ENCODE results near the gene PTPRA.
"Not testable (repeated sequence)": the region's sequence is repeated elsewhere in the genome, so short reads cannot be mapped to it uniquely, and the experiment has no call there.

Gene PTPRA, protein sequence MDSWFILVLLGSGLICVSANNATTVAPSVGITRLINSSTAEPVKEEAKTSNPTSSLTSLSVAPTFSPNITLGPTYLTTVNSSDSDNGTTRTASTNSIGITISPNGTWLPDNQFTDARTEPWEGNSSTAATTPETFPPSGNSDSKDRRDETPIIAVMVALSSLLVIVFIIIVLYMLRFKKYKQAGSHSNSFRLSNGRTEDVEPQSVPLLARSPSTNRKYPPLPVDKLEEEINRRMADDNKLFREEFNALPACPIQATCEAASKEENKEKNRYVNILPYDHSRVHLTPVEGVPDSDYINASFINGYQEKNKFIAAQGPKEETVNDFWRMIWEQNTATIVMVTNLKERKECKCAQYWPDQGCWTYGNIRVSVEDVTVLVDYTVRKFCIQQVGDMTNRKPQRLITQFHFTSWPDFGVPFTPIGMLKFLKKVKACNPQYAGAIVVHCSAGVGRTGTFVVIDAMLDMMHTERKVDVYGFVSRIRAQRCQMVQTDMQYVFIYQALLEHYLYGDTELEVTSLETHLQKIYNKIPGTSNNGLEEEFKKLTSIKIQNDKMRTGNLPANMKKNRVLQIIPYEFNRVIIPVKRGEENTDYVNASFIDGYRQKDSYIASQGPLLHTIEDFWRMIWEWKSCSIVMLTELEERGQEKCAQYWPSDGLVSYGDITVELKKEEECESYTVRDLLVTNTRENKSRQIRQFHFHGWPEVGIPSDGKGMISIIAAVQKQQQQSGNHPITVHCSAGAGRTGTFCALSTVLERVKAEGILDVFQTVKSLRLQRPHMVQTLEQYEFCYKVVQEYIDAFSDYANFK

DNA sequence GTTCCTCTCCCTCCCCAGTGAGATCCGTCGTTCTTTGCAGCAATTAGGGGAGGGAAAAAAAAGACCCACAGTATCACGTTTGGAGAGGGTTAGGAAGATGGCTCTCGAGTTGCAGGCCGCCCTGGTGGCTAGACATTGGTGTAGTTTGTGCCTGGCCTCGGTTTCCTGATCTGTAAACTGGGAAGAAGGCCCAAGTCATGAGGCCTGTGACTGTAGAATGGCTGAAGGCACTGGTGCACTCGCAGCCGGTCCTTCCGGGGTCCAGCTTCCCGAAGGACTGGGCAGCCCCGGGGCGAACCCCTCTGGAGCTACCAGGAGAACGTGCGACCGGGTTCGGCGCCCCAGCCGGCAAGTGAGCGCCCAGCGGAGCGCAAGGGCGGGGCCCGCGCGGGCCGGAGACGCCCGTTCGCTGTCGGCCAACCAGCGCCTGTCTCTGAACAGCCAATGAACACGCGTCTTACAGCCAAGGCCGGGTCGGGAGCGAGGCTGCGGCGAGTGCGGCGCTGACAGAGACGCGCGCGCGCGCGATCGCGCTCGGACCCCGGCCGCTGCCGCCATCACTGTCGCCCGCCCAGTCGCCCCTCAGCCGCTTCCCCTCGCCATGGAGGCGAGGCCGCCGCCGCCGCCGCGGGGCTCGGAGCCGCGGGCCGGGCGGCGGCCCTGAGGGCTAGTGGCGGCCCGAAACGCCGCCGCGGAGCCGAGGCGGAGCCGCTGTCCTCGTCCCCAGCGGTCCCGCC, at the start of gene PTPRA:
PTPRA (plus strand) TSS at position 472 of the 737 bp plus-strand sequence. CDS start 90,797 bp downstream, outside the sequence.
- DNase-seq: peak; percentile 96

DNA sequence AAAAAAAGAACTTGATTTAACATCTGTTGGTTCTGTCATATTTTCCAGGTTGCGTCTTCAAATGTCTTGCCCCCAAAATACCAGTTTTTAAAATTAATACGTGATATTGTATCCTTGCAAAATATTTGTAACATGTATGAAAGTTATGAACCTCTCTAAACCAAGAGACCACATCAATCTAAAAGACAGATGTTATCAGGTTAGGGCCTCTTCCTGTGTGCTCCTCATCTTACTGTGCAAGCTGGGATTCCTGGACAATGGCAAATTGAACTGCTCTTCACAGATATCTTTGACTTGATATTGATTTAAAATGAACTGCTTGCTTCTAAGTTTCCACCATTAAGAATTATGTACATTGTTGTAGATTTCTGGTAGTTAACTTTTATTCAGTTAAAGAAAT, 47.5 kb upstream of the PTPRA start:
- no peak for DNase-seq

DNA sequence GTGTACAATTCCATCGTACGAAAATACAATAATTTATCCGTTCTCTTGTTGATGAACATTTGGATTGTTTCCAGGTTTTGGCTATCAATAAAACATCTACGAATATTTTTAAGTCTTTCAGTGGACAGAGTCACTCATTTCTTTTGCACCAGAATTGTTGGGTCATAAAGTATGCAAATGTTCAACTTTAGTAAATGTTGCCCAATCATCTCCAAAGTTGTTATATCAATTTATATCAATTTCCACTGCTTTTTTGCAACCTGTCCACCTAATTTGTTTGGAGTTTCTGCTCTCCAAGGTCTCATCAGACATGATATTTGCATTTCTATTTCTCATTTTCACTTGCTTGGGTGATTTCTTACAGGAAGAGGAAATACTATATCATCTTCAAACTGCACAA, 46.6 kb upstream of the PTPRA start:
- DNase-seq: no peak

DNA sequence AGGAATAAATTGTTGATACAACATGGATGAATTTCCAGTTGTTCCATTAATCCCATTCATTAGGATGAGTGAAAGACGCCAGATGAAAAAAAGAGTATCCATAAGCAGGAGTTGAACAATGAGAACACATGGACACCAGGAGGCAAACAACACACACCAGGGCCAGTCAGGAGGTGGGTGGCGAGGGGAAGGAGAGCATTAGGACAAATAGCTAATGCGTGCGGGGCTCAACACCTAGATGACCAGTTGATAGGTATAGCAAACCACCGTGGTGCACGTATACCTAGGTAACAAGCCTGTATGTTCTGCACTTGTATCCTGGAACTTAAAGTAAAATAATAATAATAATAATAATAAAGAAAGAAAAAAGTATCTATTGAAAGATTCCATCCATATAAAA, 43.9 kb upstream of the PTPRA start:
- no peak for DNase-seq

DNA sequence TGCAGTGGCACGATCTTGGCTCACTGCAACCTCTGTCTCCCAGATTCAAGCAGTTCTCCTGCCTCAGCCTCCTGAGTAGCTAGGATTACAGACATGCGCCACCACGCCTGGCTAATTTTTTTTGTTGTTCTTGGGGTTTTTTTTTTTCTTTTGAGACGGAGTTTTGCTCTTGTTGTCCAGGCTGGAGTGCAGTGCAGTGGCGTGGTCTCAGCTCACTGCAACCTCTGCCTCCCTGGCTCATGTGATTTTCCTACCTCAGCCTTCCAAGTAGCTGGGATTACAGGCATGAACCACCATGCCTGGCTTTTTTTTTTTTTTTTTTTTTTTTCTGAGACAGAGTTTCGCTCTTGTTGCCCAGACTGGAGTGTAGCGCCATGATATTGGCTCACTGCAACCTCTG, 42.1 kb upstream of the PTPRA start:
- DNase-seq: not testable (repeated sequence)

DNA sequence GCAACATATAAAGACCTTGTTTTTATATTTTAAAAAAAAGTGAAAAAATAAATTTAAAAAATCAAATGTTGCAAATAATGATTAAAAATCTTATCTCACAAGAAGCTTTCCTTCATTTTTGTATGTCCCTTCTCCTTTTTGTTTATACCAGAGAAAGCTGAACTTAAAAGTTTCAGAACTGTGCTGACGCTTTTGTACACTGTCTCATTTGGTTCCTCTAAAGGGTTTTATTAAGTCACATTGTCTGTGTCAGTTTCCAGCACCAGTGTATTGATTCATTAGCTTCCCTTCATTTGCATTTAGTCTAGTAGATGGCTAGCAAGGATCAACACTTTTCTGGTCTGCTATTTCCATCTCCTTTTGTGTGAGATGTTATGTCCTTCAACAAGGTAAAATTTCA, 39.5 kb upstream of the PTPRA start:
- no peak for DNase-seq

DNA sequence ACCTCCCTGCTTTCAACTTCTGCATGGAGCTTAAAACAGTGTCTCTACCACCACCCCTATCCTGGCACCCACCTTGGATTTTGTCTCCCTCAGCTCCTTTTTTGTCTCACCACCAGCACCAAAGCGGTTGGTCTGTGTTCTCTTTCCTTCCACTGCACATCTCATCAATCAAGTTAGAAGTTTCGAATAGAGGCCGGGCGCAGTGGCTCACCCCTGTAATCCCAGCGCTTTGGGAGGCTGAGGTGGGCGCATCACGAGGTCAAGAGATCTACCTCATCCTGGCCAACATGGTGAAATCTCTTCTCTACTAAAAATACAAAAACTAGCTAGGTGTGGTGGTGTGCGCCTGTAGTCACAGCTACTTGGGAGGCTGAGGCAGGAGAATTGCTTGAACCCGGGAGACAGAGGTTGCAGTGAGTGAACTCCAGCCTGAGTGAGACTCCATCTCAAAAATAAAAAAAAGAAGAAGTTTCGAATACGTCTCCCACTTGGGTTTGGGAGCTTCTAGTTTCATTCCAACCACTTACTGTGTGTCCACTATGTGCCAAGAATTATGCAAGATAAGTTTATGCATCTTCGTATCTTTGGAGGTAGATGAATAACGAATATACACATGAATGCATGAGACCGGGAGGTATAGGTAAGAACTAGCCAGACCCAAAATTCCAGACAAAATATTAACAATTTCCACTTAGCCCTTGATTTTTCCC, 38.7 kb upstream of the PTPRA start:
- no peak for DNase-seq

DNA sequence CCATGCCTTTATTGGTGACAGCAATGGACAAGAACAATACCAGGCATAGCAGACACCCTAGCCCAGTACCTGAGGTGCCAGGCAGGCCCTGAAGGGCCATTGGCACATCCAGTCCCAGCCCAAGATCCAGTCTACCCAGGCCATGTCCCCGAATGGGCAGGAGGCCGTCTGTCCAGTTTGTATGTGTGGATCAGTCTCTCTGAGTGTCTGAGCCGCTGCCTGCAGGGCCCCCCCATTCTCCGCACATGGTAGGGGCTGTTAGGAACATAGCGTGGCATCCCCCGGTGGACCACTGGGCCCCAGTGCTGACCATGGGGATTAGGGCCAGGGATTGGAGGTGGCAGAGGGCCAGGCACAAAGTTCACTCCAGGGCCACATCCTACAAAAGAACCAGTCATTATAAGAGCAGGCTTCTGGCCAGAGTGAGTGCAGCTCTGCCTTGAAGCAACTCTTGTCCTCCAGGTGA, 37.9 kb upstream of the PTPRA start:
- DNase-seq: no peak

DNA sequence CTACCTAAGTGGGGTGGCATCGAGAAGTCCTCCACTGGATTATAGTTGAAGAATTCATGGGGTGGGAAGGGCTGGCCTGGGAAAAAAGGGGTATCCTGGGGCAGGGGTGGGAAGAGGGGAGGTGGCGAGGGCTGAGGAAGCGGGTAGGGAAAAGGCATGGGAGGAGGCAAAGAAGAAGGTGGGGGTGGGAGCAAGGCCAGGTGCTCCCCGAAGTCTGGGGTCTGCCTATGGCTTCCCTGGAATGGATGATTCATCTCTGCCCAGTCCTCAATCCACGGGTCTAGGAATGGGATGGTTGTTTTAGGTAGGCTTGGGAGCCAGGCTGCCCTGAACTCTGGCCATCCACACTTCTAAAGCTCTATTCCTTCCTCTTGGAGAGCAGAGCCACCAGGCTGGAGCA, 37.2 kb upstream of the PTPRA start:
- no peak for DNase-seq

DNA sequence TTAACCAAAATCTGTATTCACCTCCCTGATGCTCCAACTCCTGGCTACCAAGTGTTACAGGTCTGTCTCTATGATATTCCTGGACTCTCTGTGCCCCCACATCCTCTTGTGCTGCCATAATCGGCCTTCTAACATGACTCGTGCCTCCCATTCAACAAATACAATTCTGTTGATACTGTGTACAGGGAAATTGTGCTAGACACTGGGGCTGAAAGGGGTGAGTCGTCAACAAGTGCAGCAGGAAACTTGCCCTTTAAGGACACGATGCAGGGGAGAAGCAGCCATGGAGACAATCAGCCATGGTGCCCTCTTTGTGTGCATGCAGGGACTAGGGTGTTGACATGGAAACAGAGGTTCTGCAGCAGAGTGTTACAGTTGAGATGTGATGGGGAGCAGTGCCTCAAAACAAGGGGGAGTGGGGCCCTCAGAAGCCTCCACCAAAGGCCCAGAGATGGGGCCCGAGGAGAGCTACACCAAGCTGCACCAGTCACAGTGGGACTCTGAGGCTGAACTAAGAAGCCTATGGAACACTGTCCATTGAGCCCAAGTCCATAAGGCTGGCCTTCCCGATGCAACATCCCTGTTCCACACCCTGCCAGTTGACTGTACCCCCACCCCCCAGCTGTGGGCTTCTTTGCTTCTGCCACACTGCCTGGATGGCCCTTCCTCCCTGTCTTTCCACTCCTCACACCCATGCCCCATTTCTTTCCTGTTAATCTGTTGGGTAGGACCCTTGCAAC, 35.9 kb upstream of the PTPRA start:
- DNase-seq: no peak

DNA sequence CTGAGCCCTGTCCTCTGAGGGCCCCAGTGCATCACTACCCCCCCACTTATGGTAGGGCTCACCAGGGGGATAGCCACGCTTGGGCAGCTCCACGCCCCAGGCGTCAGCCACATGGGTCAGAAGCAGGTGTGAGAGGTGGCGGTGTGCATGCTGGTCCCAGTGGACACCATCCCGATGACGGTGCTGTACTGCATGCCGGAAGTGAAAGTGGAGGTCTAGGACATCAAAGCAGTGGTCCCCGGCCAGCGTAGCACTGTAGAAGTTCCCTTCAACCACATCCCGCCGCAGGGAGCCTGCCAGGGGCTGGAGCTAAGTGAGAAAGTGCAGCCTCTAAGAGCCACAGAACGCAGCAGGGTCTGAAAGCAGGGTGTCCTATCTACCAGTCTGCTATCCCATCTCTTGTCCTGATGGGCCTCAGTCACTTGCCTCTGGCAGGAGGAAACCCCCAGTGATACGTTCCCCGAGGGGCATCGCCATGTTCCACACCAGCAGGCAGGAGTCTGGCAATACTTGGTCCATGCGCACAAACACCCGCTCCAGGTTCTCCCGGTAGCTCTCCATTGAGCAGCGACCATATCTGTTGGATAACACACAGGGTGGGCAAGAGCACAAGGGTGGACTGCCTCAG, 35.0 kb upstream of the PTPRA start:
- DNase-seq: no peak

DNA sequence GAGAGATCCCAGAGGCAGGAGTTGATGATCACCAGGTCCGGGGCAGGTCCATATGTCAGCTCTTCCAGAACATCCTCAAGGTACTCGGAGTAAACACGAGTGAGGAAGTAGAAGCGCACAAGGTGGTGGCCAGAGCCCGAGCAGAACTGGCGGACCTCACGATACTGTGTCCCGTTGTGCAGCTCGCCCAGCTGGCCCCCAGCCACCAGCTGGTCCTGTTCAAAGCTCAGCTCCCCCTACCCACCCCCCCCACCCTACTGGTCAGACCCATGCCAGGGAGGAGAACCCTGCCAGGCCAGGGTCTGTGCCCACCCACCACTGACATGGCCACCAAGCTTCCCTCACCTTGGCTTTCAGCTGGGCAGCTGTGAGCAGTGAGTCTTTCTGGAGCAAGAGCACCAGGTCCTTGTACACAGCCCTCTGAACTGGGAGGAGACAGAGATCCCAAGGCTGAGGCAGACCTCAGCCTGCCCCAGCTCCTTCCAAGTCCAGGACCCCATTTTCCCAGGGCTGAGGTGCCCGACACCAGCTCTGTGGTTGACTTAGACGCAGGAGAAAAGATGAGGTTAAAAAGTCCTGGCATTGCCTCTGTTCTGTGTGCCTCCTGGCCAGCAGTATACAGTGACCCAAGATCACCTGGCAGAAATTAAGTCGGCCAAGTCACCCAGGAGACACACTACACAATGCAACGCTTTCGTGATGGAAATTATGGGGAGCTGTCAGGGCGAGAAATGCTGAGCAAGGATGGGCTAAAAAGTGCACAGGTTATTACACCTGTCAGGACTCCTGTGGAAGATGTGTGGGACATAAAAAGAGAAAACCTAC, 34.2 kb upstream of the PTPRA start:
- DNase-seq: no peak

DNA sequence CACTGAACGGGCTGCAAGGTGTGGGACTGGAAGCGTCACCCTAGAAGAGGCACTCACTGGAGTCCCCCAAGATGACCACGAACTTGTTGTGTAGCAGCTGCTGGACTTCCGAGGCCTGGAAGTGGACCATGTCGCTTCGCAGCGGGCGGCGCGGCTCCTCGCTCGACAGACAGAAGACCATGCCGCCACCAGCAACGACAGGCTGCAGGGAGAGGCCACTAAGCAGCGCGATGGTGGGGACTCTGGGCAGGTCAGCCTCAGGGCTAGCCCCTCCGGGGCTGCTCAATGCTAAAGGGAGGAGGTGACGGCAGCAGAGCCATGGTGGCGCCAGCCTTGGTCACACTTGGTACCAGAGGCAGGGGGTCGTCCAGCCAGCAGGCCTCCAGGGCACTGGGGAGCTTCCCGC, 33.5 kb upstream of the PTPRA start:
- DNase-seq: no peak

DNA sequence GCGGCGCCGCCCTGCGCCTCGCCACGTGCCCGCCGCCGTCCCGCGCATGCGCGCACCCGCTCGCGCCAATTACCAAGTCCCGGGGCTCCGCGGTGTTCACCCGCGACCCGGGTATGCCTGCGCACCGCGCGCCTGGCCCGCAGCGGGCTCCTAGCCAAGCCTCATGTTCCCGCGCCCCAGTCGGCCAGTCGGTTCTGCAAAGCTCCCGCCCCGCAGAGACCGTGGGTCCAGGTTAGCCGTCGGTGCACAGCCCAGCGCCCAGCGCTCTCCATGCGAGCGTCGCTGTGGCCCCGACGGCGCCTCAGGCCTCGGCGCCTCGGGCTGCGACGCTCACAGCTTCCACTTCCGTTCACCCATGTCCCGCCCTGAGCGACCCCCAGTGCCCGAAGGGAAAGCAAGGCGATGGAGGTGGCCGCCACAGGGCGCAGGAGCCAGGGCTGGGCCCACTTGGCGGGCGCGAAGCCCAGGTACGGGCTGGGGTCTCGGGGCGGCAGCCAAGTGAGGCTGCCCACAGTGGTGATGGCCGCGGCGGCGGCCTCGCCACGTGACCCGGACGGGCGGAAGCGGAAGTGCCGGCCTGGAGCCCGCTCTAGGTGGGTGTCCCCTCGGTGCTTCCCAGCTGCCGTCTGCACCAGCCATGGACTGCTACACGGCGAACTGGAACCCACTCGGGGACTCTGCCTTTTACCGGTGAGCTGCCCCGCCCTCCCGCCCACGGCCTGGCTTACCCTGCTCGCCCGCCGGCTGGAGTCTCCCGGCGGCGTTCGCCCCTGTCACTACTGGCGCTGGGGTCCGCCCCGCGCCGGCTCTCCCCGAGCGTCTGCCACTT, 32.9 kb upstream of the PTPRA start, which contains the start of the genes PCED1A and VPS16:
PCED1A (minus strand) TSS at position 518 of the 829 bp plus-strand sequence. CDS start 743 bp downstream, outside the sequence.
VPS16 (plus strand) TSS at position 608 of the 829 bp plus-strand sequence; CDS start at position 638, 30 bp downstream.
- DNase-seq: peak; percentile 93

DNA sequence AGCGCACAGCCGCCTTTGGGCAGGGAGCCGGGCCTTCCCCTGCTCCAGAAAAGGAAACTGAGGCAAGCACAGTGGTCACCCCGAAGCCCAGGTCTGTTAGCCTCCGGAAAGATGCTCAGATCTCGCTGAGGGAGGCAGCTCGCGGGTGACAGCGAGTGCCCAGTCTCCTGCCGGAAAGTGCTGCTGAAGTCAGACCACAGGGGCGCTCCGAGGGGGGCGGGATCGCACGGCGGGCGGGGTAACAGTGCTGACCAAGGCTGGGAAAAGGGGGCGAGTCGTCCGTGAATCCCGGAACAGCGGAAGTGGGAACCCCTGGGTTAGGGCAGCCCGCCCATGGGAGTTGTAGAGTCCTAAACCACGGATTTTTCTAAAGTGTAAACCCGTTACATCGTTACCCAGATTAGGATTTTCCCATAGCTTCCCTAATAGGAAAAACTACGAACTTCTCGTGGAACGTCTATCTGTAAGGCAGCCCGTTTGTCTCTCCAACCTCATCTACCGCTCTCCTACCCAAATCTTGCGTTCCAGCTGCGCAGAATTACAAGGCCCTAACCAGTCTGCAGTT, 32.2 kb upstream of the PTPRA start:
- peak; percentile 42 for DNase-seq

DNA sequence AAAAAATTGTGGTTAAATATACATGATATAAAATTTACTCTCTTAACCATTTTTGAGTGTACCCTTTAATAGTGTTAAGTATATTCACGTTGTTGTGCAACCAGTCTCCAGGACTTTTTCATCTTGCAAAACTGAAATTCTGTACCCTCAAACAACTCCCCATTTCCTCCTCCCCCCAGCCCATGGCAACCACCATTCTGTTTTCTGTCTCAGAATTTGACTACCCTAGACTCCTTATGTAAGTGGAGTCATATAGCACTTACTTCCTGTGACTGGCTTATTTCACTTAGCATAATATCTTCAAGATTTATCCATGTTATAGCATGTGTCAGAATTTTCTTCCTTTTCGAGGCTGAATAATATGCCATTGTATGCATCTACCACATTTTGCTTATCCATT, 27.7 kb upstream of the PTPRA start:
- no peak for DNase-seq

DNA sequence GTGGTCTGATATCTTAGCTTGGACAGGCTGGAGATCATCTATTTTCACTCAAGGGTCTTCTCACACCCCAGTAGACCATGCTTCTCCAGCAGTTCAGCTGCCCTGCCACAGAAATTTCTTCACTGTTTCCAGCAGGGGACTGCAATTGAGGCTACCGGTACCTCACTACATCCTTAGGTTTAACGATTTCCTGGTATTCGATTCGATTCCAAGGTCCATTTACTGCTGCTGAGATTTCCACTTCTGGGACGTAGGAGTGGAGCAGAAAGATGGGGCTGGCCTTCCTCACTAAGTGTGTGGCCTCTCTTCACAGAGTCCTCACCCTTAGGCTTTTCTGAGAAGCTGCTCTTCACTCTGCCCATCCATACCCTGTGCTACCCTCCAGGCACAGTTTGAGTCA, 26.6 kb upstream of the PTPRA start:
- no peak for DNase-seq

DNA sequence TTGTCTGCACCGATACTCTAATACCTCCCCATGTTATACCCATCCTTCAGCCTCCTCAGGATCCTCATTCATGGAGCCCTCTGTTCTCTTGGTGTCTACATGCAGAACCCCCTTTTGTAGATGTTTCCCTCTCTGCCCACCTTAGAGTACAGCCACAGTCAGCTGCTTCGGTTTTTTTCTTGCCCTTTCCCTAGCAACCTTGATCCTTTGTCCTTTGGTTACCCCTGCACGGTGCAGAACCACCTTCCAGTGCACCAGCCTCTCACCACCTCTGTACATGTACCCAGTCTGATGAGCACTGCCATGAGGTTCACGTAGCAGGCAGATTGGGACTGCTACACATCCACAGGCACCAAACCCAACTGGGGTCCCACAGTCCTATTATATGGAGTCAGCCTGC, 25.5 kb upstream of the PTPRA start:
- no peak for DNase-seq

DNA sequence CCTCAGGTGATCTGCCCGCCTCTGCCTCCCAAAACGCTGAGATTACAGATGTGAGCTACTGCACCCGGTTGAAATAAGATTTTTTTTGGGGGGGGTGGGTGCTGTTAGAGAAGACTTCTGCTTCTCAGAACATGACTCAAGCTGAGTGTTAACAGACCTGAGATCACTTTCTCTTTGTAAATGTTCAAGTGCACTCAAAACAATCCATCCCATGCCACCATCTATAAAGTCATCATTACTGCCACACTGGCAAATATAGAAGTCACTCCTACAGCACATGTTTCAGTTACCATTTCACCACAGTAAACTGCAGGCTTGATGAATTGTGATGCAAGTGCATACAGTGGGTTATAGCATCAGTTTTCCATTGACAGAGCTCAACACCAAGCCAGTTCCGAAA, 23.8 kb upstream of the PTPRA start:
- no peak for DNase-seq
